Immature natural killer cell (primary cell): ENCODE results near the gene RFX8. TPM values are rescaled to one million over a fixed set of nuclear protein-coding genes. Genes with fewer than 3 reads are reported as not detected.
"Not testable (repeated sequence)": the region's sequence is repeated elsewhere in the genome, so short reads cannot be mapped to it uniquely, and the experiment has no call there.

ENCODE experiments used
- DNase-seq, 3 donors: peaks; one replicate each; pipeline ENCODE4 v3.0.0; 2022; ENCODE audit warnings: mixed read lengths in 1 of 3
- H3K27ac Mint-ChIP-seq, 6 donors: one replicate each; pipeline ENCODE4 v1.8.0; 2020; ENCODE audit warnings: mixed read lengths in 6 of 6, mild to moderate bottlenecking in 5 of 6, inconsistent platforms in 4 of 6, moderate library complexity in 3 of 6
- H3K27me3 Mint-ChIP-seq, 3 donors: one replicate each; pipeline ENCODE4 v1.8.0; 2020 to 2021; ENCODE audit warnings: low read depth in 3 of 3, mild to moderate bottlenecking in 3 of 3, mixed read lengths in 3 of 3, moderate library complexity in 3 of 3, inconsistent platforms in 1 of 3
- H3K36me3 Mint-ChIP-seq, 3 donors: one replicate each; pipeline ENCODE4 v1.8.0; 2020; ENCODE audit warnings: mixed read lengths in 3 of 3, inconsistent platforms in 2 of 3, mild to moderate bottlenecking in 2 of 3
- H3K4me1 Mint-ChIP-seq, 2 donors: one replicate each; pipeline ENCODE4 v1.8.0; 2020; ENCODE audit warnings: inconsistent platforms in 2 of 2, mild to moderate bottlenecking in 2 of 2, mixed read lengths in 2 of 2, moderate library complexity in 1 of 2
- H3K4me3 Mint-ChIP-seq, 5 donors: one replicate each; pipeline ENCODE4 v1.8.0; 2020; ENCODE audit warnings: mild to moderate bottlenecking in 5 of 5, mixed read lengths in 5 of 5, inconsistent platforms in 3 of 5, moderate library complexity in 3 of 5
- H3K9me3 Mint-ChIP-seq, 6 donors: one replicate each; pipeline ENCODE4 v1.8.0; 2020; ENCODE audit warnings: mild to moderate bottlenecking in 6 of 6, mixed read lengths in 6 of 6, inconsistent platforms in 4 of 6, moderate library complexity in 3 of 6
- polyA plus RNA-seq, 3 donors: library from polyadenylated mRNA; unstranded; fragments of 300-500 nt; fragmentation: Illumina TruSeq; gene quantifications; one replicate each; pipeline ENCODE4 v1.2.3, GENCODE V29; 2021

The RFX8 gene
- polyA plus RNA-seq, 3 donors from 2014 or later: not detected

DNA sequence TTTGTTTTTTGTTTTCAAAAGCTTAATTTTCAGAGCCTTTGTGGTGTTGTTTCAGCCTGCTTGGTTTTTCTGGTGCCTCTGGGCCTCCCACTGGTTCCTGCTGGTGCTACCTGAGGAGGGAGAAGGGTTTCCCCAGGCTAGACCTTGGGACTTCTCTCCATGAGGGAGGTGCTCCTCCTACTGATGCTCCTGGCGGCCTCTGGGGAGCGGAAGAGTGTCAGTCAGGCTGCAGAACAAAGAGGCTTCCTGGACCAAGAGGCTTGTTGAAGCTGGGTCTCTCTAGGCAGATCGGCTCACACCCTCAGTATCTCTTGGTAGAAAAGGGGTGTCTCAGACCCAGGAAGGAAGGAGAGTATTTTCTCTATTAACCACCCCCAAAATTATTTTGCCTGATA is 32.2 kb downstream of the RFX8 start:
- Mint-ChIP-seq H3K27ac (peak overlapping the region in 1 of 6 donors; percentile 35), H3K36me3 (peaks cover 0 to 7% (median 4%) of the 10 kb centered on the region in 3 donors), H3K4me1 (peaks cover 12 to 18% of the 10 kb centered on the region in 2 donors)

DNA sequence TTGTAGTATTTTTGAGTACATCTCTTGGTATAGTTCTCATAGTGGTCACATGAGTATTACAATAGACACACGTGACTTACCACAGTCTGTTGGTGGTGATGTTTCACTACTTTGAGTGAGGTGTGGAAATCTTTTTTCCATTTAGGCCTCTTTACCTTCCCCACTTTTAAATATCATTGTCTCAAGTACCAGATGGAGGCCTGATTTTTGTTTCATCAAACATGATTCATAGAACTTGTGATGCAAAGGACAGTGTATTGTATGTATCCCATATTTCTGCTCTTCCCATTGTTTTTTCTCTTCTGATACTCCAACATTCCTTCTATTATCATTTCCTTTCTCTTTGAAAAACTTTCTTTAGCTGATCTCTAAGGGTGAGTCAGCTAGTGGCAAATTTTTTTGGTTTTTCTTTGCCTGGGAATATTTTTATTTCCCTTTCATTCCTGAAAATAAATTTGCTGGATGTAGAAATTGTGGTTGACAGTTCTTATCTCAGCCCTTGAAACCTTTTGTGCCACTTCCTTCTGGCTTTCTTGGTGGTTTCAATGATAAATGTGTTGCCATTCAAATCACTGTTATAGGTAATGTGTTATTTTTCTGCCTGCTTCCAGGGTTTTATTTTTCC is 32.8 kb downstream of the RFX8 start:
- Mint-ChIP-seq H3K4me3 (peak overlapping the region in 3 of 5 donors; percentile 9 to 48 (median 11)), H3K36me3 (peaks cover 0 to 6% (median 4%) of the 10 kb centered on the region in 3 donors), H3K27ac (peak overlapping the region in 5 of 6 donors; percentile 1 to 37 (median 4))

More for the DNA sequence above, 32.2 kb downstream of the RFX8 start:
- Mint-ChIP-seq H3K9me3 (peaks cover 2 to 10% (median 5%) of the 10 kb centered on the region in 6 donors), H3K27me3 (peaks cover 0 to 5% (median 4%) of the 10 kb centered on the region in 3 donors), H3K4me3 (peak overlapping the region in 2 of 5 donors; percentile 11 to 48)
- no peak for DNase-seq

DNA sequence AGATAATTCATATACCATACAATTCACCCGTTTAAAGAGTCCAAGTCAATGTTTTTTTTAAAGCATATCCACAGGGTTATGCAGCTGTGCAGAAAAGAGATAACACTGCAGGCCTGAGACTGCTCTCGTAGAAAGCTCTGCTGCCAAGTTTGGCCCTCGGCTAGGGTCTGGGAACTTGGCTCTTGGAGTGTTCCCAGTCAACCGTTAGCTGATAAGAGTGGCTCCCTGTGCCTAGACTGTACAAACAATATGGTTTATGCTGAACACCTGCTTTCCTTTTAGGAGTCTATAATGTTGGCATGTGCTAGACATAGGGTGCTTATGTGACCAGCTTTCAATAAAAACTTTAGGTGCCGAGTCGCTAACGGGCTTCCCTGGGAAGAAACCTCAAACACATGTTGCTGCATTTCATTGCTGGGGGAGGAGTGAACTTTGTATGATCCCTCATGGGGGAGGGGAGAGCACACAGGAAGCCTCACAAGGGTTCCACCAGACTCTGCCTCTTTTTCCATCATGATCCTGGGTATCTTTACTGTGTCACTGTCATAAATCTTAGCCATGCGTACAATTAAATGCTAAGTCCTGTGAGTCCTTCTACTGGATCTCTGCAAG is 34.7 kb downstream of the RFX8 start:
- Mint-ChIP-seq H3K27me3 (peaks cover 2 to 4% (median 2%) of the 10 kb centered on the region in 3 donors), H3K4me3 (no peak overlapping the region), H3K27ac (no peak overlapping the region), H3K36me3 (peaks cover 0 to 5% (median 3%) of the 10 kb centered on the region in 3 donors), H3K4me1 (peaks cover 12 to 18% of the 10 kb centered on the region in 2 donors), H3K9me3 (peaks cover 2 to 10% (median 4%) of the 10 kb centered on the region in 6 donors)
- no peak for DNase-seq

More for the DNA sequence above, 32.8 kb downstream of the RFX8 start:
- H3K4me1 Mint-ChIP-seq: peaks cover 12 to 18% of the 10 kb centered on the region in 2 donors
- H3K9me3 Mint-ChIP-seq: peaks cover 2 to 10% (median 5%) of the 10 kb centered on the region in 6 donors
- H3K27me3 Mint-ChIP-seq: peaks cover 0 to 4% (median 4%) of the 10 kb centered on the region in 3 donors
- DNase-seq: peak in 2 of 3 donors; percentile 17 to 36

DNA sequence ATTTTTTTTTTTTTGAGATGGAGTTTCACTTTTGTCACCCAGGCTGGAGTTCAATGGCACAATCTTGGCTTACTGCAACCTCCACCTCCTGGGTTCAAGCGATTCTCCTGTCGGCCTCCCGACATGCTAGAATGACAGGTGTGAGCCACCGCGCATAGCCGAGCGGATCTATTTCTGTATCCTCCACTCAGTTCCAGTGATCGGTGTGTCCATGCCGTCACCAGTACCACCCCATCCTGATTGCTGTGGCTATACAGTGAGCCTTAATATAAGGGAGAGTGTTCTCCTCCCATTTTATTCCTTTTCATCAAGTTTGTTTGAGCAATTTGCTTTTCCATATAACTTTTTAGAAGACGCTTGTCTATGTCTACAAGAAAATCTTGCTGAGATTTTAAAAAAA is 35.2 kb downstream of the RFX8 start:
- Mint-ChIP-seq H3K36me3 (peaks cover 0 to 3% (median 0%) of the 10 kb centered on the region in 3 donors), H3K27ac (no peak overlapping the region), H3K9me3 (peaks cover 0 to 7% (median 3%) of the 10 kb centered on the region in 6 donors), H3K27me3 (peaks cover 2% of the 10 kb centered on the region in 3 donors), H3K4me1 (peaks cover 12 to 18% of the 10 kb centered on the region in 2 donors), H3K4me3 (no peak overlapping the region)
- no peak for DNase-seq

DNA sequence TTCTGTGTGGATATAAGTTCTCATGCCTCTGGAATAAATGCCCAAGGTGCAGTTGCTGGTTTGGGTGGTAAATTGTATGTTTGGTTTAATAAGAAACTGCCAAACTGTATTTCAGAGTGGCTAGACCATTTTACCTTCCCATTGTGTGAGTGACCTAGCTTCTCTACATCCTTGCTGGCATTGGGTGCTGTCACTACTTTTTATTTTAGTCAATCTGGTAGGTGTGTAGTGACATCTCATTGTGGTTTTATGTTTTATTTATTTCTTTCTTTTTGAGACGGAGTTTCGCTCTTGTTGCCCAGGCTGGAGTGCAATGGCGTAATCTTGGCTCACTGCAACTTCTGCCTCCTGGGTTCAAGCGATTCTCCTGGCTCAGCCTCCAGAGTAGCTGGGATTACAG is 36.4 kb downstream of the RFX8 start:
- not testable (repeated sequence) for H3K27ac Mint-ChIP-seq, H3K4me3 Mint-ChIP-seq, DNase-seq, H3K27me3 Mint-ChIP-seq, H3K9me3 Mint-ChIP-seq, H3K36me3 Mint-ChIP-seq
- H3K4me1 Mint-ChIP-seq: peaks cover 12 to 18% of the 10 kb centered on the region in 2 donors

DNA sequence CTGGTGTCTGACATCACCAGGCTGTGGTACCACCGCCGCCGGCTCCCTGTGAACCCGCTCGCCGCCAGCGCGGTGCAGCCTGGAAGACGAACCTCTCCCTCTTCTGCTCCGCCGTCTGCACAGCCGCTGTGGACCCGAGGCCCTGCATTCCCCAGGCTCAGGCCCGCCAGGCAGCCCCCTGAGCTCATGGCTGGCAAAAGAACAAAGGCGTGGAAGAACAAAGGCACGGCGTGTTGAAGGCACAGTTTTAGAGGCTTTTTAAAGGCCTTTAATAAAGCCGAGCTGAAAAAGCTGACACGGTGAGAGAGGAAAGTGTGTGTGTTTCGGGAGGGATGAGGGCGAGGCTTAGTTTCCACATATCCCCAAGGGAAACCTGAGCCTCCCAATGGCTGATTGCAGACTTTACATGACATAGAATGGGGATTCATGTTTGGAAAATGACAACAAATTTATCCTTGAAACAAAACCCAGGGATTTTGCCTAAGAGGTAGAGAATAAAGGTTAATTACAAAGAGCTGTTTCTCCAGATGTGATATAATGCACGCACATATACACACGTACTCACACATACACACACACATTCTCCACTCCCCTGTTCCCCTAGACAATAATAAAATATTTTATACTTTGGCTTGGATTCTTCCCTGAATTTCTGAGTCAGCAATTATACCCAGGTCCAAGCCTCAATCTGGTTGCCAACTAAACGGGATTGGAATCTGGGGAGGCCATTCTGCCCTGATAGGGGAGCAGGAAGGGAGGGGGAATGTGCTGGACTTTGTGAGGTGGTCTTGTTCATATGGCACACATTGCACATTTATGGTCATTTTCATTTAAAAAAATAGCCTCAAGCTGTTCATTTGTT is 39.7 kb downstream of the RFX8 start:
- no peak overlapping the region for H3K4me3 Mint-ChIP-seq
- DNase-seq: no peak
- peaks cover 0 to 3% (median 2%) of the 10 kb centered on the region in 3 donors for H3K27me3 Mint-ChIP-seq
- no peaks in the 10 kb centered on the region for H3K4me1 Mint-ChIP-seq
- no peaks in the 10 kb centered on the region for H3K36me3 Mint-ChIP-seq
- H3K27ac Mint-ChIP-seq: no peak overlapping the region
- no peaks in the 10 kb centered on the region for H3K9me3 Mint-ChIP-seq

DNA sequence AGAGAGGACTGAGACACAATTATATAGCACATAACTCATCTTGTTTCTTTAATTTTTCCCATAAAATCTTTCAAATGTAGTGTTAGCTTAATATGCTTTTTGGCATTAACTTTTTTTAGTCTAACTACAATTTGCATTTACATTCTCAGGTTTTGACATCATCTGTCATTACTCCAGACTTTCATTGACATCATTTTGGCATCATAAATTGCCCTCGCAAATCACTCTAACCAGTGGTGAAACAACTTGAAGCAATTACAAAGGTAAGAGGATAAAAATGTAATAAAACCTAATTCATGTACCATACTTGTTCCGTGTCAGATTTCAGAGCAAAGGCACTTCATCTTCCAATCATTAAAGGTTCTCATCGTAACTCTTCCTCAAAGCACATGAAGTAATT is 41.4 kb downstream of the RFX8 start:
- H3K27me3 Mint-ChIP-seq: peaks cover 2 to 6% (median 3%) of the 10 kb centered on the region in 3 donors
- H3K27ac Mint-ChIP-seq: no peak overlapping the region
- H3K9me3 Mint-ChIP-seq: no peaks in the 10 kb centered on the region
- no peaks in the 10 kb centered on the region for H3K36me3 Mint-ChIP-seq
- no peak for DNase-seq
- H3K4me3 Mint-ChIP-seq: no peak overlapping the region
- H3K4me1 Mint-ChIP-seq: no peaks in the 10 kb centered on the region

DNA sequence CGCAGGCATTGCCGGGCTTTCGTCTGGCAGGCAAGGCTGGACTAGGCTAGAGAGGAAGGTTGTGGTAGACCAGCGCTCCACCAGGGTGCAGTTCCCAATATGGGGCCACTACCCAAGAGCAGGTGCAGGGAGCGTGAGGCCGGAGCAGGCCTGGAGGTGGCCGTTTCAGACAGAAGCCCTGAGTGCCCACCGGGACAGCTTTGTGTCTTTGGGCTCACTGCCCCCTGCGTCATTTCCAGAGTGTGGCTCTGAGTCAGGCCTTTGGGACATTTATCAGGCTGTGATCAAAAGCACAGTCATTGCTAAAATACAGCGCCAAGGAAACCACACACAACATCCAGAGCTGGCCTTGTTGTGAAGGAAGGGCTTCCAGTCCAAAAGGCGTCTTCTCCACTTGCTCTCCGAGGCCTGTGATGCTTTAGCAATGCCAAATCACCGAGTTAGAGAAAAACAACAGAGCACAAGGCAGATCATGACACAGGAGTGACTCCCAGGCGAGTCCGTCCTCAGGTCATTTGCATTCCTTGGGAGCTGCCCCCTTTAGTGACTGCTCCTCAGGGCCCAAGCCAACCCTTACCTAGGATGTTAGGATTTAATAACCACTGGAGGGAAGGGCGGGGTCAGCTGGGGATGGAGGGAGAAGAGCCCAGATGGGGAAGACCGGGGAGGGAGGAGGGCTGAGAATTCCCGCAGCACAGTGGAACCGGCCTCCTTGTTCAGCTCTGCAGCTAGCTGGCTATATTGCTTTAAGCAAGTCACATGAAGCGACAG is 42.3 kb downstream of the RFX8 start:
- H3K4me3 Mint-ChIP-seq: no peak overlapping the region
- peaks cover 2 to 6% (median 3%) of the 10 kb centered on the region in 3 donors for H3K27me3 Mint-ChIP-seq
- no peaks in the 10 kb centered on the region for H3K4me1 Mint-ChIP-seq
- H3K27ac Mint-ChIP-seq: no peak overlapping the region
- DNase-seq: no peak
- no peaks in the 10 kb centered on the region for H3K9me3 Mint-ChIP-seq
- no peaks in the 10 kb centered on the region for H3K36me3 Mint-ChIP-seq

DNA sequence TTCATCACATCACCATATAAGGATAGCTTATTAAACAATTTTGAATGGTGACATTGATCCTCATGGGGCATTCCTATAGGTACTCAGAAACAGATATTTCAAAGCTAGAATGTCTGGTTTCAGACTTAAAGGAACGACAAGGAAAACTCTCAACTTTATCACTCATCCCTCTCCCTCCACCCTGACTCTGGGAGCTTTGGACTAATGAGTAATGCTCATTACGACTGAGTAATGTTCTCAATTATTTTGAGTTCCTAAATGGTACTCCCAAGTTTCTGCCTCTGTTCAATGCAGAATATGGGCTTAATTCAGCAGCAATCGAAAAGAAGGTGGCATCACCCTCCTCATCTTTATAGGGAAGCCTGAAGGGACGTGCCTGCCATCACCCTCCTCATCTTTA is 43.4 kb downstream of the RFX8 start:
- DNase-seq: no peak
- peaks cover 2 to 6% (median 3%) of the 10 kb centered on the region in 3 donors for H3K27me3 Mint-ChIP-seq
- no peaks in the 10 kb centered on the region for H3K9me3 Mint-ChIP-seq
- no peaks in the 10 kb centered on the region for H3K4me1 Mint-ChIP-seq
- H3K36me3 Mint-ChIP-seq: no peaks in the 10 kb centered on the region
- H3K4me3 Mint-ChIP-seq: no peak overlapping the region
- no peak overlapping the region for H3K27ac Mint-ChIP-seq

DNA sequence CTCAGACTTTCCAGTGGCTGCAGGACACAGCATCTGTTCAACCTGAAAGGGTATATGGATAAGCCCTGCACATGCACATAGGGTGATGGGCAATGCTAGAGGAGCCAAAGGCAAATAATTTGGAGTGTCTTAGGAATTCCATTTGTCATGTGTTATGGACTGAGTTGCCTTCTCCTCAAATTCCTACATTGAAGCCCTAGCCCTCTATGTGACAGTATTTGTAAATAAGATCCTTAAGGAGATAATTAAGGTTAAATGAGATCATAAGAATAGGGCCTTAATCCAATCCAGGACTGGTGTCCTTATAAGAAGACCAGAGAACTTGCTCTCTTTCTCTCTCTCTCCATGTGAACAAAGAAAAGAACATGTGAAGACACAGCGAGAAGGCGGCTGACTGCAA is 44.8 kb downstream of the RFX8 start:
- H3K36me3 Mint-ChIP-seq: no peaks in the 10 kb centered on the region
- no peak for DNase-seq
- no peak overlapping the region for H3K27ac Mint-ChIP-seq
- H3K4me3 Mint-ChIP-seq: no peak overlapping the region
- peaks cover 0 to 6% (median 3%) of the 10 kb centered on the region in 3 donors for H3K27me3 Mint-ChIP-seq
- H3K4me1 Mint-ChIP-seq: no peaks in the 10 kb centered on the region
- no peaks in the 10 kb centered on the region for H3K9me3 Mint-ChIP-seq

DNA sequence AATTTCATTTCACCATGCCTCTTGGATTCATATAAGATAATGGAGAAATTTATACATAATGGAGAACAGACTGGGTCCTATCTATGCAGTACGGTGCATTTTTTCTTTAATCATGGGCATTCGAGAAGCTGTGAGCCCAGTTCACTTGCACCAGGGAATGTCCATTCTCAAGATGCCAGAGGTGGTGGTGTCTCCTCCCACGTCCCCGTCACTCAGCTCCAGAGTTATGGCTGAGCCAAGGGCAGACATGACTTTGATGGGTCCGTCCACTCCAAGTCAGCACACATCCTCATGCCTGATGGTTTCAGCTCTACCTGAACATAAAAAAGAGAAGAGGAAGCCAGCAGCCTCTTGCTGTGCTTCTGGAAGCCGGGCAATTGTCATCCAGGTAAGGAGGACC is 45.5 kb downstream of the RFX8 start:
- DNase-seq: no peak
- Mint-ChIP-seq H3K4me1 (no peaks in the 10 kb centered on the region), H3K9me3 (no peaks in the 10 kb centered on the region), H3K27me3 (peaks cover 0 to 8% (median 3%) of the 10 kb centered on the region in 3 donors), H3K4me3 (no peak overlapping the region), H3K36me3 (no peaks in the 10 kb centered on the region), H3K27ac (no peak overlapping the region)

DNA sequence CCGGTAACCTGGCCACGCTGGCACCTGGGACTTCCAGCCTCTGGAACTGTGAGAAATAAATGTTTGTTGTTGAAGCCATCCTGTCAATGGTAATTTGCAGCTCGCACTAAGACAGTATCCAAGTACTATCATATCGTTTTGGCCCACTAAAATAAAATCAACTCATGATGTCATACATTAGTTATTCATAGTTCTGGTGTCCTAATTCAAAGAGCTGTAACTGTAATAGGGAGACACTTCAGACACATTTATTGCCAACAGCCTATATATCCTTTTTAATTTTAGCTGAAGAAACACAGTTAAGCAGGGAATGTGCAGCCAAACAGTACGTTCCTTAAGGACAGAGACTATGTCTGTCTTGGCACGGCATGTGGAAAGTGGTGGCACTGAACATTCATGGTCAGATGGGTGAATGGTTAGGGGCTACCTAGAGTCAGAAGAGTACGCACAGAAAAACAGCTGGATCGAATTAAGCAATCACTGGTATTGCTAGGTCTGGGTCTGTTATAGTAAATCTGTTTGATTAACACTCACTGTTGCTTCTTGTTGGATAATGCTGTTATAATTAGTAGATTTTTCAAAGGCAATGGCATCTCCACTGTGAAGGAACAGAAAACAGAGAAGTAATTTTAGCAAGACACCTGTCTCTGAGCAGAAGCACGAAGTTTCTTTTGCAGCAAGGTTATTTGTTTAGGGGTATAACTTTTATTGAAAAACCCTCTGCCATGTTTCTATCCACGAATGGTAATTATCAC is 46.3 kb downstream of the RFX8 start:
- H3K27ac Mint-ChIP-seq: no peak overlapping the region
- H3K27me3 Mint-ChIP-seq: peaks cover 0 to 11% (median 3%) of the 10 kb centered on the region in 3 donors
- H3K4me1 Mint-ChIP-seq: no peaks in the 10 kb centered on the region
- DNase-seq: no peak
- H3K9me3 Mint-ChIP-seq: no peaks in the 10 kb centered on the region
- H3K4me3 Mint-ChIP-seq: no peak overlapping the region
- no peaks in the 10 kb centered on the region for H3K36me3 Mint-ChIP-seq

DNA sequence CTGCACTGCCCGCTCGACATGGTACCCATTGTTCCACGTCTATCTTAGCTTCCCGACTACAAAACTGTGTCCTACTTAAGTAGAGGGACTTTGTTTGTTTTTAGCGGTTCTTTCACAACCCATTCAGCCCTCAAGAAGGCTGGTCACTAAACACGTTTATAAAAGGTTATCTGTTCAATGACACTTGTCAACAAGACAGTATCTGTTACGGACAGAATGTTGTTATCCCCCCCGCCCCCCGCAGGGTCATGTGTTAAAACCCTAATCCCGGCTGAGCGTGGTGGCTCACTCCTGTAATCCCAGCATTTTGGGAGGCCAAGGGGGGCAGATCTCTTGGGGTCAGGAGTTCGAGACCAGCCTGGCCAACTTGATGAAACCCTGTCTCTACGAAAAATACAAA is 47.2 kb downstream of the RFX8 start:
- H3K4me3 Mint-ChIP-seq: no peak overlapping the region
- H3K27me3 Mint-ChIP-seq: peaks cover 0 to 11% (median 3%) of the 10 kb centered on the region in 3 donors
- H3K36me3 Mint-ChIP-seq: no peaks in the 10 kb centered on the region
- no peaks in the 10 kb centered on the region for H3K9me3 Mint-ChIP-seq
- no peak for DNase-seq
- no peaks in the 10 kb centered on the region for H3K4me1 Mint-ChIP-seq
- no peak overlapping the region for H3K27ac Mint-ChIP-seq
